ENCODE results near the gene MRPL45.
"Not testable (repeated sequence)": the region's sequence is repeated elsewhere in the genome, so short reads cannot be mapped to it uniquely, and the experiment has no call there.

Gene MRPL45

DNA sequence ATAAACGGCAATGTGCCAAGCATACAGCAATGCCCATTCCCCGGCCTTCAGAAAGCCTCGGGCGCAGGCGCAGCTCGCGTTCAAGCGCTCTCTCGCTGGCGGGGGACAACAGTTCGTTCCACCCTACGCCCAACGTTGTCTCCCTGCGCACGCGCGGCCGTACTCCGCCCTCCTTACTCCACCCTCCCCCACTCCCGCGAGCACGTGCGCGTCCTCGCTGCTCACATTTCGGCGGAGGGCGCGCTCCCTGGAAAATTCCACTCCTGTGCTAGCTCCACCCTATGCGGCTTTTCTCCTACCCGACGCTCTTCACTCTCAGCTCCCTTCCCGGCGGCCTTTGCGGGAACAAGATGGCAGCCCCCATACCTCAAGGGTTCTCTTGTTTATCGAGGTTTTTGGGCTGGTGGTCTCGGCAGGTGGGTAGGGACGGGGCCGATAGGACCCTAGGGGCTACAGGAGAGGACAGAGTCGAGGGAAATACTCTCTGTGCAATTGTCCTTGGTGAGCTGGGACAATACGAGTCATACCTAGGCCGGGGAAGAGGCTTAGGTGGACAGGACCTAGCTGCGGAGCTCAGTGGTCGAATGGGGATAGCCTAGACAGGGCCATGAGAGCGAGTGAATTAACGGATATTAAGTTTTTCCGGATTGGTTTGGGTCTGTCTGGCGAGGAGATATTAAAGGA is at the start of gene MRPL45:
Gene MRPL45, plus strand, starts transcription at position 335 of the 684 bp plus-strand sequence. Its CDS starts 16 bp downstream, at position 351.
- peak; percentile 93 for DNase-seq (ENCODE audit: low read depth)

DNA sequence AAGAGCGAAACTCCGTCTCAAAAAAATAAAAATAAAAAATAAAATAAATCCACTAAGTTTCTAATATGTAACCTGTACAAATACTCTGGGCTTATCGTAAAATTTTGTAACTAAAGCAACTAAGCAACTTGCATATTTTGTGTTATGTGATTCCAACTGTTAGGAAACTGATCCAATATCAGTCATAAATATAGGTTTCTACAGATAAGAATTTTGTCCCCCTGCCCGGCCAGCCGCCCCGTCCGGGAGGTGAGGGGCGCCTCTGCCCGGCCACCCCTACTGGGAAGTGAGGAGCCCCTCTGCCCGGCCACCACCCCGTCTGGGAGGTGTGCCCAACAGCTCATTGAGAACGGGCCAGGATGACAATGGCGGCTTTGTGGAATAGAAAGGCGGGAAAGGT is 43.8 kb upstream of the MRPL45 start:
- not testable (repeated sequence) for DNase-seq (ENCODE audit: low read depth)

DNA sequence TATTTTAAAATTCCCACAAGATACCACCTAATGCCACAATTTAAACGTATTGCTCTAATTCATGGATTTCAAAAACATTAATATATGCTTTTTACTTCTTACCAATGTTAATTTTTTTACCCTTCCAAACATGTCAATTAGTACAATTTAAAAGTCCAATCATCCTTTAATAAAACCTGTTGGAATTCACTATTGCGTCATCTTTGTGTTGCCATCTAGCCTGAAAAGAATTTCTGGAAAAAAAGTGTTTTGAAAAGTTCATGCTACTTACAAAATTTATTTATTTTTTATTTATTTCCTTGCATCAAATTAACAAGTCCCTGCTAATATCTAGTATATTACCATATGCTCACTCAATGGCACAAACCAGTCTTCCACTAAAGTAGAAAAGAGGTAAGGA is 42.6 kb upstream of the MRPL45 start:
- DNase-seq (ENCODE audit: low read depth): not testable (repeated sequence)

DNA sequence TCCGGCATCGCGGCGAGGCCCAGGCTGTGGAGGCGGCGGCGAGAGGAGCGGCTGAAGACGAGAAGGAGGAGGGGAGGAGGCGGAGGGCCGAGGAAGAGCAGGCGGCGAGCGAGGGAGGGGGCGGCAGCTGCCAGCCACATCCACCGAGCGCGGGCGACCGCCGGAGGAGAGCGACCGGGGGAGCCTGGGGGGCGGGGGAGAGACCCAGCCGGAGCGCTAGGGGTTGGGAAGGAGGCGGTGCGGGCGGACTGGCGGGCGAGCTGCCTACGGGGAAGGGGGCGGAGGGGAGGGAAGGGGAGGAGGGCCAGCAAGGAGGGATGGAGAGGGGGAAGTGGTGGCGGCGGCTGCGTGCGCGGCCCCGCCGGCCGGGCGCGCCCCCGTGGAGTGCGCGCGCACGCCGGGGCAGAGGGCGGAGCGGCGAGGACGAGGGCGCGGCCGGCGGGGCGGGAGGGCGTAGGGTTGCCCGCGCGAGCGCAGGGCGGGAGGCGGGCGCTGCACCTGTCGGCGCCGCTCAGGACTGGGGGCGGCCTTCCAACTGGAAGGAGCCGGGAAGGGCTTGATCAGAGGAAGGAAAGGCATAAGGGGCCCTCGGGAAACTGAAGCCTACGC is 39.9 kb upstream of the MRPL45 start:
- DNase-seq (ENCODE audit: low read depth): peak; percentile 67

DNA sequence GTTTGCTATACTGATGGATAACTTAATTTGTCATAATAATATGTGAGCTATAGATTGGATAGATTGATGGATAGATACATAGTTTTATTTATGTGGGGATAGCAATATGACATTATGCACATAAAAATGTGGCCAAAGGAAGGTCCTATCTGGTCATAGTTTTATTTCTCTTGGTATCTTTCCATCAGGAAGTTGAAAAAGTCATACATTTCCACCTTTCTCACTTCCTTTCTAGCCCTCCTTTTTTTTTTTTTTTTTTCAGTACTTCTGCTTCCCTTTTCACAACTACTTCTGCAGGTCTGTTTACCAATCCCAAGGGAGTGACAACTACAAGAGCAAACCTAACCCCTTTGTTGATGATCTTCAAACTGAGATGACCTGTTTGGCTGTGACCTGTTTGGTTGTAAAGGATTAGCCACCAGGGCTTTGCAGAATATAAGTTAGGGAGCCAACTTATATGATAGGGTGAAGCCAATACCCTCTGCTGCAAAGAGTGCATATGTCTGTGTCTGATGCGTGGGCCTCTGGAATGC is 30.9 kb upstream of the MRPL45 start:
- DNase-seq (ENCODE audit: low read depth): not testable (repeated sequence)

DNA sequence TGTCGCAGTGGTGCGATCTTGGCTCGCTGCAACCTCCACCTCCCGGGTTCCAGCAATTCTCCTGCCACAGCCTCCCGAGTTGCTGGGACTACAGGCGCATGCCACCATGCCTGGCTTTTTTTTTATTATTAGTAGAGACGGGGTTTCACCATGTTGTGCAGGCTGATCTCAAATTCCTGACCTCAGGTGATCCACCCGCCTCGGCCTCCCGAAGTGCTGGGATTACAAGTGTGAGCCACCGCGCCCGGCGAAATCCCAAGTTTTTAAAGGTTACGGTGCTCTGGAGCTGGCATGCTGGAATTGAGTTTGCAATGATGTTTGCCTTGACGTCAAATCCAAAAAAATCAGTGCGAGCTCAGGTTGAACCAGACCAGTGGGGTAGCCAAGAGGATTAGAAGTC is 30.4 kb upstream of the MRPL45 start:
- not testable (repeated sequence) for DNase-seq (ENCODE audit: low read depth)

DNA sequence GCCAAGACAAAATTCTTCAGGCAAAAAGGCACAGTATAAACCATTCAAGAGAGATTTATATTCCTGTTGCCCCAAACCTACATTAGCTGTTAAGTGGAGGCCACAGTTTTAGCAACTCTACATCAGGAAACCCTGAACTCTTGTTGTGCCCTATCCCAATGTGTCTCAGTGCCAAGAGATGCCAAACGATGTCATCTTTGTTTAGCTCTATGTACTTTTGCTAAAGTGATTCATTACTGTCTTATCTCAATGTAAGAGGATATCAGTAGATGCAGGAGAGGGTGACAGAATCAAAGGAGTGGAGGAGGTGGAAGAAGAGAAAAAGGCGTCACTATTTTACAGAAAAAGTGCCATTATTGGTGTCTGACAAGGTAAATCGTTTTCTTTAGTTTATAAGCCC is 28.8 kb upstream of the MRPL45 start:
- DNase-seq (ENCODE audit: low read depth): not testable (repeated sequence)

DNA sequence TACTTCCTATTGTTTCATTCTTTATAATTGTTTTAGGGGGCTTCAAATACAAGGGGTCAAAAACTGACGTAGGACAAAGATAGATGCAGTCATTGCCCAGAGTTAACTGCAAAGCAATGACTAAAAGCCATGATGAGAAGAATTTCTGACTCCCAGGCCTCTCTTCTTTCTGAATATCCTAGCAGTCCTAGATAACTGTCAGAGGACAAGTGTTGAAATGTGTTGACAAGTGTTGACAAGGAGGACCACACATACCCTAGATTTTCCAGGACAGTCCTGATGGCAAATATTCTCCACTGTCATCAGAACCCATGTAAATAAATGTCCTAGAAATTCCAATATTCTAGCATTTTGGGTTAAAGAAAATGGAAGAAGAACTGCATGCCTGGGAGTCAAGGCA is 27.9 kb upstream of the MRPL45 start:
- DNase-seq (ENCODE audit: low read depth): not testable (repeated sequence)

DNA sequence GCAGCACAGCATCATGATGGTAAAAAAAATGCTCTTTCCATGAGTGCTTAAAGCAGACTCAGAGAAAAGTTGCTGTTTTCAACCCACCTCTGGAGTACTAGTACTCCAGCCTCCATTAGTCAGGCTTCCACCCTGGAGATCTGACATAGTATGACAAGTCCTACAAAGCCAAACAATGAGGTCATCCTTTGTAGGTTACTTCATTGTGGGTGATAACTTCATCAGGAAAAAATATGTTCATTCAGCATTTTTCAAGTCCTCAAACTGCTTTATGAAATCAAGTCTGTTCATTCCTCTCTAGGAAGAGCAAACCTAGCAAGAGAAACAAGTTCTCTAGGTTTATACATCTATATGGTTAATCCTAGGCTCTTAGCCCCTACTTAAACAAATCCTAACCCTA is 27.4 kb upstream of the MRPL45 start:
- not testable (repeated sequence) for DNase-seq (ENCODE audit: low read depth)

DNA sequence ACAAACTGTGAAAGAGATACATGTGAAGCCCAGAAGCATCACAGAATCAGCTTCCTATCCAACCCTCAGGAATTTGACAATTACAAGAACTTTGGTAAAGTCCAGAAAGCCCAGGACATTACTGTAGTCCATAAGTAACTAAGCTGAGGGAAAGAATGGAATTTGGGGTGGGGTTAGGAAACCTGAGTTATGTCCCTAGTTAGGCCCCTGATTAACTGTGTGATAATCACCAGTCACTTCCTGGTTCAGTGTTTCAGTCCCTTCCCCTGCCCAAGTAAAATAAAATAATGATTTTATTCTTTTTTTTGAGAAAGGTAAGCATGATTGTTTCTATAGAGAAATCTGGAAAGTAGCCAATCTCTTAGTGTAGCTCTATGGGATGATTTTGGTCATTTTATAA is 11.0 kb upstream of the MRPL45 start:
- DNase-seq (ENCODE audit: low read depth): not testable (repeated sequence)

DNA sequence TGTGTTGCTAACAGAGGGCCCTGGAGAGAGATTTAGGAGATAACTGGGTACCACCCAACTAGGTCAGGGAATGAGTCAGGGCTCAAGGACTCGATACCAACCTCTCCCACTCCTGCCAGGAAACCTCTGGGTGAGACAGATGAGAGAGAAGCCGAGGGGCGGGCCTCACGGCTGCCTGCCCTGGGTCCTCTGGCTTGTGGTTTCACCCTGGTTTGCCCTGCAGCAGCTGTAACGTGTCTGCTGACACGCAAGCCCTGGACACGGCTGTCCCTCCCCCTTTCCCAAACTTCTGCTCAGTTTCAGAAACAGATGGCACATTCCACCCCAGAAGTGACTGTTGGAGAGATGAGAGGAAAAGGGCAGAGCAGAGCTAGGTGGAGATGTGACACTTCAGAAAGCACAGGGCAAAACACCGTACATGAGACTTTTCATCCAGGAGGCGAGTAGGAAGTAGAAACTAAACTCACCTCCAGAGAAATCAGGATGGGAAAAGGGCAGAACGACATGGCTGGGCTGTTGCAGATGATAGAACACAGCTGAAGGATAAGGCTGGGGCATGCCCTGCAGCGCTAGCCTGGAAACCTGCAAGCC is 10.4 kb upstream of the MRPL45 start:
- not testable (repeated sequence) for DNase-seq (ENCODE audit: low read depth)

DNA sequence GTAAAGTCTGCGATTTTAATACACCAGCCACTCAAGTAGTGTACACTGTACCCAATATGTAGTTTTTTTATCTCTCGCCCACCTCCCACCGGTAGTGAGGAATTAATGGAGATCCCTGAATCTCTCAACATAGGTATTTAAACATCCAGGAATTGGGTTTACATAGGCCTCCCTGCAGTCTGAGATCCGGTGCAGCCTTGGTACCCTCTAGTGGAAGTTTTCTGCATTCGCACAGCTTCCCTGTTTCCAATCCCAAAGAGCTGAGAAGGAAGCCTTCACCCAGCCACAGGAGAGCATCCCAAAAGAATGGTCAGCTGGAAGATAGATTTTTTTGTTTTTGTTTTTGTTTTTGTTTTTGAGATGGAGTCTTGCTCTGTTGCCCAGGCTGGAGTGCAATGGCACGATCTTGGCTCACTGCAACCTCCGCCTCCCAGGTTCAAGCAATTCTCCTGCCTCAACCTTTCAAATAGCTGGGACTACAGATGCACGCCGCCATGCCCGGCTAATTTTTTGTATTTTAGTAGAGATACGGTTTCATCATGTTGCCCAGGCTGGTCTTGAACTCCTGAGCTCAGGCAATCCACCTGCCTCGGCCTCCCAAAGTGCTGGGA is 8.6 kb upstream of the MRPL45 start:
- not testable (repeated sequence) for DNase-seq (ENCODE audit: low read depth)

DNA sequence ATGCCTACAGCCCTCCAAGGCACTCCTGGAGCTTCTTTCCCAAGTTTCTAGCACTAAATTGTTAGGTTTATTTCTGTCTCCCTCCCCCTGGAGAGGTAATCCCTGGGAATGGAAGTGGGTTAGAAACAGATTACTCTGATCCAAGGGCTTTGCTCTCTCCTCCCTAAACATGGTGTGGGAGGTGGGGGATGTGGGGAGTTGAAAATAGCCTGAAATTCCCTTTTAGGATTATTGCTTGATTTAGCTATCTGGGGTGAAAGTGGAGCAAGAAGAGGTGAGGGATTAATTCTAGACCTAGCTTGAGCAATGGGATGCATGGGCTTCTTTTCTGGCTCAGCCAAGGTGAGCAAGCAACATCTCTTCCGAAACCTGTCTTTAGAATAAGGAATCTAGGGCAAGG is 7.2 kb upstream of the MRPL45 start:
- not testable (repeated sequence) for DNase-seq (ENCODE audit: low read depth)

DNA sequence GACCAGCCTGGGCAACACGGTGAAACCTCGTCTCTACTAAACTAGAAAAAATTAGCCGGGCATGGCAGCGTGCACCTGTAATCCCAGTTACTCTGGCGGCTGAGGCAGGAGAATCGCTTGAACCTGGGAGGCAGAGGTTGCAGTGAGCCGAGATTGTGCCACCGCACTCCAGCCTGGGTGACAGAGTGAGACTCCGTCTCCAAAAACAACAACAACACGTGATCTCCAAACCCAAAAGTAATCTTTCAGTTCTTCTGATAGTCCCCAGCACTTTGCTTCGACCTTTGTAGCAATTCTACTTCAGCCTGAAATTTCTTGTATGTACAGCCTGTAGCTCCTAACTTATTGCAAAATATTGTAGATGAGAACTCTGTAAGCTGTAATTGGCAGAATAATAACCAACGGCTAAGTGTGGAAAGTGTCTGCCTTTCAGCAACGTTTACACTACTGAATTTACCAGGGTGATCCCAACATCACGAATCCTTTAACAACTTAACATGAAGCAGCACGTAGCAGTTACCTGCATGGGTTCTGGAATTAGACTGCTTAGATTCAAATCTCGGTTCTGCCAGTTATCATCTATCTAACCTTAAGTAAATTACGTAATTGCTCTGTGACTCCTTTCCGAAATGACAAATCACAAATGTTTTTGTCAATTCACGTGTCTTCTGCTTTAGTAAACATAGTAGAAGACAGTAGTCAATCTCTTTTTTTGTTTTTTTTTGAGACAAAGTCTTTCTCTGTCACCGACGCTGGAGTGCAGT is 1.2 kb upstream of the MRPL45 start:
- DNase-seq (ENCODE audit: low read depth): not testable (repeated sequence)

DNA sequence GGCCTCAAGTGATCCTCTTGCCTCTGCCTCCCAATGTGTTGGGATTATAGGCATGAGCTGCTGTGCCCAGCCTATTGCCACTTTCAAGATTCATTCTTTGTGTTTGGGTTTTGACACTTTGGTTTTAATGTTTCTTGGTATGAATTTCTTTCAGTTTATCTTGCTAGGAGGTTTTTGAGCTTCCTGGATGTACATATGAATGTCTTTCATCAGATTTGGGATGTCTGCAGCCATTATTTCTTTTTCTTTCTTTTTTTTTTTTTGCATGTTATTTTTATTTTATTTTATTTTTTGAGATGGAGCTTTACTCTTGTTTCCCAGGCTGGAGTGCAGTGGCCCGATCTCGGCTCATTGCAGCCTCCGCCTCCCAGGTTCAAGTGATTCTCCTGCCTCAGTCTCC is 18.5 kb downstream of the MRPL45 start:
- no peak for DNase-seq (ENCODE audit: low read depth)

DNA sequence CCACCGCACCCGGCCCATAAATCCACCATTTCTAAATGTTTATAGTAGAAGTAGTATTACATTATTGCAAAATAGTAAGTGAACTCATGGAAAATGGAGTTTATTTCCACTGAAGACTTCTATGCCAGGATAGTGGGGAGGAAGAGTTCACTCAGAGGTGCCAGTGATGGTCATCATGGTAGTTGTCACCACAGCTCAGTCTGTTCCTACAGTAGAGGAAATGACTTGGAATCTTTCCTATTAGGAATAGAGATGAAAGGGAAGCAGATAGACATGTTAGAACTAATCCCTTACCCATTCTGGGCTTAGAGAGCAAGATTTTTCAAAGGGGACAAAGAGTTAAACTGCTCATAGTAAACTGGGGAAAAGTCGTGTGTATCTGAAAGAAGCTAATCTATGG is 20.1 kb downstream of the MRPL45 start:
- DNase-seq (ENCODE audit: low read depth): no peak

DNA sequence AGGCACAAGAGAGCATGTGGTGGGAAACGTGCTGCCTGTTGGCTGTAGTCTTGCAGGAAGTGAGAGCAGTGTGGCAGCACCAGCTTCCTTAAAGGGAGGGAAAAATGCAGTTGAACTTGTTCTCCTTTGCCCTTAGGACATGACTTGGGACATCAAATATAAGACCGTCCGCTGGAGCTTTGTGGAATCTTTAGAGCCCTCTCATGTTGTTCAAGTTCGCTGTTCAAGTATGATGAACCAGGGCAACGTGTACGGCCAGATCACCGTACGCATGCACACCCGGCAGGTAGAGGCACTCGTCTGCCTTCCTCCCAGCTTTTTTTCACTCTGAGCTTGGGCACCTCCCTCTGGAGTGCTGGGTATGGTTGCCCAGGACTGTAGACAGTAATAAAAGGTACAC is 23.5 kb downstream of the MRPL45 start:
- no peak for DNase-seq (ENCODE audit: low read depth)

DNA sequence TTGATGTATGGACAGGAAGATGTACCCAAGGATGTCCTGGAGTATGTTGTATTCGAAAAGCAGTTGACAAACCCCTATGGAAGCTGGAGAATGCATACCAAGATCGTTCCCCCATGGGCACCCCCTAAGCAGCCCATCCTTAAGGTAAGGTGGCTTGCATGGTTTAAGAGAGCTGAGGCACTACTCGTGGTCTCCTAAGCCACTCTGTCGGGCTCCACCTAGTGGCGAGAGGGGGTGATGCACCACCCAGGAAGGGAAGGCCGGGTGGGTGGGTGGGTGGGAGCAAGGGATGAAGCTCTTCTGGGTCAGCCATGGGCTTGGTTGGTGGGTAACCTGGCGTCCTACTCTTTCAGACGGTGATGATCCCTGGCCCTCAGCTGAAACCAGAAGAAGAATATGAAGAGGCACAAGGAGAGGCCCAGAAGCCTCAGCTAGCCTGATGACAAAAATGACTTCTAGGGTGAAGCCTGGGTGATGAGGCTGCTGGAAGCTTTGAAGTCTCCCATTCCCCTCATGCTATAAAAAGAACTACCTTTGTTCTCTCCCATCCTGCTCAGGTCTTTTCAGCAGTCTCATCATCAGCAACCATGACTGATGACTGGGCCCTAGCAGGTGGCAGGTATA is 25.3 kb downstream of the MRPL45 start:
- DNase-seq (ENCODE audit: low read depth): peak; percentile 71

DNA sequence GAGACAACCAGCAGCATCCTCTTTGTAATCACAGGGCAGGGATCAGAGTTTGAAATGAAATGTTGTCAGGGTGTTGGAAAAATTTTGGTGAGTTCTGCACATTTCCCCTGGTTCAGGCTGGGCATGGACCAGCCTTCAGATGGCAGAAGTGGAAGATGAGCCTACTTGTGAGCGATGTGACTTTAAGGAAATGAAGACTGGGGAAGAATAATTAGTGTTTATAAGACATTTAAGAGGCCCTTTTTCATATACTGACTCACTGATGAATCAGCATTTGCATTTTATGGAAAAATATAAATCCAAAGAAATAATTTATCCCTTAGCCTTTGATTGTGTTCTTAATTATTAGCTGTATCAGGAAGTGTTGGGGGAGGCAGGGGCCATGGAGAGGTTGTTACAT is 25.9 kb downstream of the MRPL45 start:
- no peak for DNase-seq (ENCODE audit: low read depth)

DNA sequence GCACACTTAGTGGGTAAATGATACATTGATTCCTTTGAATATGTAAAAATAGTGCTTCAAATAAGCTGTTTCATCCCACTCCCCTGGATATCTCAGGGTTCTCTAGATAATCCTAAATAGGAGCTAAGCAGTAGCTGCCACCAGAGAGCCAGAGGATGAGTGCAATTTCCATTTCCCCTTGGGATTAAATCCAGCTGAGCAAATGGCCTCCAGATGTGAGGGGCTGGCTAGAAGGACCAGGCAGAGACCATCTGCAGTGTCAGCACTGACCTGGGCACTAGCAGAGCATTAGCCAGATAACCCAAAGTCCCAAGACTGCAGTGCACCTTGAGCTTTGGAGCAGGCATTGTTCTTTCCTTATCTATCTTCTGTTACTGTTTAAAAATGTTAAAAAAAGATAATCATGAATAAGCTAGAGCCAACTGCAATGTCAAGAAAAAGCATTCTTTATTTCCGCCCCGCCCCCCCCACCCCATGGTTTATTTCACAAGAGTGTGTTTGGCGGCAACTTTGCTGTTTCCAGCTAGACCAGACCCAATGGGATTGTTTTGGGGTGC is 27.3 kb downstream of the MRPL45 start:
- no peak for DNase-seq (ENCODE audit: low read depth)

DNA sequence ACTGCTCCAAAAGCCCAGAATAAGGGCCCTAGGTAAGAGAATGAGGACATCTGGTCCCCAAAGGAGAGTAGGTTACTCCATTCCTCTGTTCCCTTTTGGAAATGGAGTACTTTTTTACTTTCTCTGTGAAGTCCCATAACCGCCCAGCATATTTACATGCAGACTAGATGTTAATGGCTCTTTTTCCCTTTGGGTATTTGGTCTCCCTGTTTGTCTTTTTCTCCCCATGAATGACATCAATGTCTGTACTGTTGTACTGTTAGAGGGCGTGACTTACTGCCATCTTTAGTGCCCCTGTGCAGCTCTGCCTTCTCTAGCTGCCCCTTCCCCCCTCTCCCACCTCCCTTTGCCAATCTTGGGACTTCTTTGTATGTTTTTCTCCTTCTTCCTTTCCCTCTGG is 27.8 kb downstream of the MRPL45 start:
- DNase-seq (ENCODE audit: low read depth): no peak
